Tibial artery (tissue), 4 donors: Measurements from ENCODE around the gene SLC9A4.

Source experiments
- DNase-seq, 2 donors: peaks; one replicate each; pipeline ENCODE4 v3.0.0-alpha.2; 2019
- H3K27ac ChIP-seq, 2 donors: fragments of 200-600 bp; sonication (generic) in 1 of 2; 1 replicate in 1 of 2; 2 replicates in 1 of 2; pipeline ENCODE4 v1.5.1; 2018 to 2019; ENCODE audit warnings: mild to moderate bottlenecking in 1 of 2
- H3K27me3 ChIP-seq, 2 donors: fragments of 200-600 bp; sonication (generic) in 1 of 2; one replicate each; pipeline versions ENCODE4 v1.5.1 to v1.6.0; 2016 to 2019
- H3K36me3 ChIP-seq, 3 donors: fragments of 200-600 bp; sonication (generic) in 2 of 3; one replicate each; pipeline ENCODE4 v1.5.1; 2016 to 2019; ENCODE audit warnings: mild to moderate bottlenecking in 2 of 3
- H3K4me1 ChIP-seq, 4 donors: fragments of 200-600 bp; sonication (generic) in 2 of 4; 1 replicate in 3 of 4; 2 replicates in 1 of 4; pipeline ENCODE4 v1.5.1; 2016 to 2019
- H3K4me3 ChIP-seq, 2 donors: fragments of 200-600 bp; sonication (generic) in 1 of 2; 1 replicate in 1 of 2; 2 replicates in 1 of 2; pipeline ENCODE4 v1.5.1; 2018 to 2019; ENCODE audit warnings: mild to moderate bottlenecking in 2 of 2
- H3K9me3 ChIP-seq, 3 donors: fragments of 200-600 bp; sonication (generic) in 1 of 3; one replicate each; pipeline ENCODE4 v1.5.1; 2016 to 2019
- intact Hi-C: fragments of 100-400 bp; cut with DNase I; formaldehyde crosslinking; loops from one replicate; pipeline ENCODE4 v1.15.0; 2023; ENCODE audit warnings: low total_unique reads
- TF ChIP-seq, protein P1 (sequence below), 2 experiments: fragments of 200-600 bp in 1 of 2; fragments of 450-650 bp in 1 of 2; IDR thresholded peaks; one replicate each; pipeline ENCODE4 v1.5.1; 2017 to 2019; ENCODE audit warnings: antibody characterized with exemption in 2 of 2, mild to moderate bottlenecking in 1 of 2, moderate library complexity in 1 of 2

Gene SLC9A4

DNA sequence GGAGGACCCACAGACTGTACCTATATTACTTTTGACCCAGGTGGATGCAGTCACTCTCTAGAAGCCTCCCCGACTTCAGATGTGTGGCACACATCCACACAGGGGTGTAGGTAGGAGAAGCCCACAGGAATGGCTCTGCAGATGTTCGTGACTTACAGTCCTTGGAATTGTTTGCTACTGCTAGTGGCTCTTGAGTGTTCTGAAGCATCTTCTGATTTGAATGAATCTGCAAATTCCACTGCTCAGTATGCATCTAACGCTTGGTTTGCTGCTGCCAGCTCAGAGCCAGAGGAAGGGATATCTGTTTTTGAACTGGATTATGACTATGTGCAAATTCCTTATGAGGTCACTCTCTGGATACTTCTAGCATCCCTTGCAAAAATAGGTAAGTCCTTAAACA, 605 bp downstream of the SLC9A4 start:
- no peaks in the 10 kb centered on the region for H3K36me3 ChIP-seq

DNA sequence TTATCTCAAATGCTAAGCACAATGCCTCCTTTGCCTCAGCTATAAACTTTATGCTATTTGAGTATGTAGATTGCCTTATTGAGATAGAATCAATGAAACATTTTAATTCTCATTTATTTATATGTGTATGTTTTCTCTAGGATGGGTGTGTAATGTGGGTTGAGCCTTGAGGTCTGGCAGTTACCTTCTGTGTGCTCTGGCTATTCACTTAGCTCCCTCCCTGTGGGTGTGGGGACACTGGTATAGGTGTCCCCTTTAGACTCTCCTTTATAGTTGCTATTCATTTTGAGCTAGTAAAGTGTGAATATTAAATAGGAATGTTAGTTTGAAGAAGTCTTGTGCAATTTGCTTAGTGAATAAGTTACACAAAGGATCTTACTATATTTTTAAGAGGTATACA, 1.8 kb downstream of the SLC9A4 start:
- Histone ChIP-seq H3K4me3 (no peak overlapping the region), H3K36me3 (no peaks in the 10 kb centered on the region), H3K27me3 (peaks cover 0 to 3% of the 10 kb centered on the region in 2 donors), H3K9me3 (peaks cover 0 to 3% (median 0%) of the 10 kb centered on the region in 3 donors), H3K27ac (no peak overlapping the region), H3K4me1 (no peaks in the 10 kb centered on the region)
- TF ChIP-seq, protein P1, sequence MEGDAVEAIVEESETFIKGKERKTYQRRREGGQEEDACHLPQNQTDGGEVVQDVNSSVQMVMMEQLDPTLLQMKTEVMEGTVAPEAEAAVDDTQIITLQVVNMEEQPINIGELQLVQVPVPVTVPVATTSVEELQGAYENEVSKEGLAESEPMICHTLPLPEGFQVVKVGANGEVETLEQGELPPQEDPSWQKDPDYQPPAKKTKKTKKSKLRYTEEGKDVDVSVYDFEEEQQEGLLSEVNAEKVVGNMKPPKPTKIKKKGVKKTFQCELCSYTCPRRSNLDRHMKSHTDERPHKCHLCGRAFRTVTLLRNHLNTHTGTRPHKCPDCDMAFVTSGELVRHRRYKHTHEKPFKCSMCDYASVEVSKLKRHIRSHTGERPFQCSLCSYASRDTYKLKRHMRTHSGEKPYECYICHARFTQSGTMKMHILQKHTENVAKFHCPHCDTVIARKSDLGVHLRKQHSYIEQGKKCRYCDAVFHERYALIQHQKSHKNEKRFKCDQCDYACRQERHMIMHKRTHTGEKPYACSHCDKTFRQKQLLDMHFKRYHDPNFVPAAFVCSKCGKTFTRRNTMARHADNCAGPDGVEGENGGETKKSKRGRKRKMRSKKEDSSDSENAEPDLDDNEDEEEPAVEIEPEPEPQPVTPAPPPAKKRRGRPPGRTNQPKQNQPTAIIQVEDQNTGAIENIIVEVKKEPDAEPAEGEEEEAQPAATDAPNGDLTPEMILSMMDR (IDR thresholded peaks at IDR 0.05): no peak
- intact Hi-C loops: no loop called here
- no peak for DNase-seq

More for the DNA sequence above, 605 bp downstream of the SLC9A4 start:
- Histone ChIP-seq H3K27me3 (peaks cover 0 to 3% of the 10 kb centered on the region in 2 donors), H3K27ac (no peak overlapping the region), H3K4me1 (no peaks in the 10 kb centered on the region), H3K9me3 (peaks cover 0 to 7% (median 0%) of the 10 kb centered on the region in 3 donors), H3K4me3 (no peak overlapping the region)
- TF ChIP-seq, protein P1 (IDR thresholded peaks at IDR 0.05): no peak
- intact Hi-C loops: no loop called here
- no peak for DNase-seq

DNA sequence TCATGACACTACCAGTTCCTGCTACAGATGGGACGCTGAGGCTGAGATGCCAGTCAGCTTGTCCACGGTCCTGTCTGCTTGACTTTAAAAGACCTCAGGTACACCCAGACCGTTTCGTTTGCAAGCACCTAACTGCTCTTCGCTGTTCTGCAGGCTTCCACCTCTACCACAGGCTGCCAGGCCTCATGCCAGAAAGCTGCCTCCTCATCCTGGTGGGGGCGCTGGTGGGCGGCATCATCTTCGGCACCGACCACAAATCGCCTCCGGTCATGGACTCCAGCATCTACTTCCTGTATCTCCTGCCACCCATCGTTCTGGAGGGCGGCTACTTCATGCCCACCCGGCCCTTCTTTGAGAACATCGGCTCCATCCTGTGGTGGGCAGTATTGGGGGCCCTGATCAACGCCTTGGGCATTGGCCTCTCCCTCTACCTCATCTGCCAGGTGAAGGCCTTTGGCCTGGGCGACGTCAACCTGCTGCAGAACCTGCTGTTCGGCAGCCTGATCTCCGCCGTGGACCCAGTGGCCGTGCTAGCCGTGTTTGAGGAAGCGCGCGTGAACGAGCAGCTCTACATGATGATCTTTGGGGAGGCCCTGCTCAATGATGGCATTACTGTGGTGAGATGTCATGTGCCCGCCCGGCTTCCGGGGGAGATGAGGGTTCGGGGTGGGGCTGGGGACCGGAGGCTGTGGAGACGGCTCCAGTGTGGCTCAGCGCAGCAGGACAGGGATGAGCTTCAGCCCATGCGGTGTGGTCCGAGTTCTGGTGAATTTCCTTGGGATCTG, 5.9 kb downstream of the SLC9A4 start:
- peaks cover 0 to 6% of the 10 kb centered on the region in 2 donors for H3K27me3 ChIP-seq
- TF ChIP-seq, protein P1 (IDR thresholded peaks at IDR 0.05): no peak
- H3K27ac ChIP-seq: no peak overlapping the region
- H3K9me3 ChIP-seq: no peaks in the 10 kb centered on the region
- H3K36me3 ChIP-seq: no peaks in the 10 kb centered on the region
- H3K4me1 ChIP-seq: no peaks in the 10 kb centered on the region
- no peak for DNase-seq
- intact Hi-C loops: no loop called here
- H3K4me3 ChIP-seq: no peak overlapping the region

DNA sequence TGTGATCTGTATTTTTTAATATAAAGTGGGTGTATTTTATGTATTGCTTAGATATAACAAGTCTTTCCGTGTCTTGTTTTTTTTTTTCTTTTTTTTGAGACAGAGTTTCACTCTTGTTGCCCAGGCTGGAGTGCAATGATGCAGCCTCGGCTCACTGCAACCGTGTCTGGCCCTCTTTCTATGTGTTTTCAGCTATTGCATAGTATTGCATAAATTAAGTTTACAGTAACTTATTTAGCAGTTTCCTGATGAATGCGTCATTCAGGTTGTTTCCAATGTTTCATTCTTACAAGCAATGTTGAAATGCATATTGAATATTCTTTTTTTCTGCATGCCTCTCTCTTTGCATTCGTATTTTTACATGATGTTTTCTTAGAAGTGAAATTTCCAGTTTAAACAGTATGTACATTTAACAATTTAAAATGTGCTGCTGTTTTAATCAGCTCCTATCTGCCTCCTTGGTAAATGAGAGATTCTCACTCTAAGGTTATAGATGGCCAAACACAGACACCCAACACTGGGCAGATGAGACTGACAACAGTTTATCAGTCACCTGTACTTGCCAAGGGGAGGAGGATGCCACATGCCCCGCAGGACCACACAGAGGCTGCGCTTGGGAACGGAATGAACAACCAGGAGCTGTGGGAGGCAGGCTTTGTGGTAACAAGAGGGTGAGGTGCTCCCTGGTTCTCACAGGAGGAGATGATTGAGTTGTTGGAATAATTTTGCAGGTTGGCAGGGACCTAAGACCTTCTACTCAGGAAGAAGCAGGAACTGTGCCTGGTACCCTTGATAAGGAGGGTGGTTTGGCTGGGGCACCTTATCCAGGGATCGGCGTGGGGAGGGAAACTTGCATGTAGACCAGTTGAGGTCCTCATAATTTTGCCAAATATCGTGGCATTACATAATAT, 7.5 kb downstream of the SLC9A4 start:
- TF ChIP-seq, protein P1 (IDR thresholded peaks at IDR 0.05): no peak
- Histone ChIP-seq H3K36me3 (no peaks in the 10 kb centered on the region), H3K27me3 (peaks cover 0 to 6% of the 10 kb centered on the region in 2 donors), H3K4me1 (no peaks in the 10 kb centered on the region), H3K4me3 (no peak overlapping the region), H3K9me3 (no peaks in the 10 kb centered on the region), H3K27ac (no peak overlapping the region)
- intact Hi-C loops: no loop called here
- no peak for DNase-seq

DNA sequence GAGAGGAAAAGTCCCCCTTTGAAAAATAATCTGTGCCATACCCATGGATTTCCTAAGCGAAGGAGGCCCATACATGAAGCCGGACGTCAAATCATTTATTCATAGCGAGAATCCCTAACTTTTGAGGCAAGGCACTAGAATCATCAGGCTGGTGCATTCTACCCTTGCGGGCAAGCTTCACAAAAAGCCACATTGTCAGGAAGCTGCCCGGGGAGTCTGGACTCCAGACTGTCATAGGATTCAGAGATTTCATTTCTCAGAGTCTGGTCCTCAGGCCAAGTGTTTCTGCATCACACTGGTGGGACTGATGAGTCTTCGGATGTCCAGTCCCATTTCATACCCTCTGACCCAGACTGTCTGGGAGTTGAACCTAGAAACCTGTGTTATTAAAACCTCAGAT, 8.9 kb downstream of the SLC9A4 start:
- Histone ChIP-seq H3K9me3 (no peaks in the 10 kb centered on the region), H3K4me3 (no peak overlapping the region), H3K27me3 (peaks cover 0 to 6% of the 10 kb centered on the region in 2 donors), H3K4me1 (no peaks in the 10 kb centered on the region), H3K36me3 (no peaks in the 10 kb centered on the region), H3K27ac (no peak overlapping the region)
- intact Hi-C loops: no loop called here
- no peak for DNase-seq
- TF ChIP-seq, protein P1 (IDR thresholded peaks at IDR 0.05): no peak
